GM18505 (cell line): Measurements from ENCODE around the gene GRID1.

Experiments used
- ATAC-seq: cut with Tn5 transposase; IDR thresholded peaks from one replicate; pipeline ENCODE4 v1.9.1; 2021; ENCODE audit not compliant: unreplicated experiment
- POLR2A ChIP-seq: IDR thresholded peaks from 4 replicates; pipeline ENCODE4 v1.6.1; 2011; ENCODE audit warnings: borderline replicate concordance; ENCODE audit not compliant: insufficient read depth, insufficient read length; ENCODE audit errors: extremely low read depth

Gene GRID1

GRCh38 chr10:86075512-86075911 lies 291.1 kb downstream of the GRID1 start:
- TF ChIP-seq POLR2A = no peak
- ATAC-seq = no peak

DNA sequence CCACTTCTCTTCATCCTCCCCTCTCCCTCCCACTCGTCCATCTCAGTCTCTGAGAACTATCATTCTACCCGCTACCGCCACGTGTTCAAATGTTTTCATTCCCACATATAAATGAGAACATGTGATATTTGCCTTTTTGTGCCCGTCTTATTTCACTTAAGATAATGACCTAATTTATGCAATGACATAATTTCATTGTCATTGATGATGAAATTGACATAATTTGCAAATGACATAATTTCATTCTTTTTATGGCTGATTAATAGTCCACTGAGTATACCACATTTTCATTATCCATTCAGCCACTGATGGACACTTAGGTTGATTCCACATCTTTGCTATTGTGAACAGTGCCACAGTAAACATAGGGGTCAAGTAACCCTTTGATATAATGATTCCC lies 292.3 kb downstream of the GRID1 start:
- TF ChIP-seq POLR2A = no peak

DNA sequence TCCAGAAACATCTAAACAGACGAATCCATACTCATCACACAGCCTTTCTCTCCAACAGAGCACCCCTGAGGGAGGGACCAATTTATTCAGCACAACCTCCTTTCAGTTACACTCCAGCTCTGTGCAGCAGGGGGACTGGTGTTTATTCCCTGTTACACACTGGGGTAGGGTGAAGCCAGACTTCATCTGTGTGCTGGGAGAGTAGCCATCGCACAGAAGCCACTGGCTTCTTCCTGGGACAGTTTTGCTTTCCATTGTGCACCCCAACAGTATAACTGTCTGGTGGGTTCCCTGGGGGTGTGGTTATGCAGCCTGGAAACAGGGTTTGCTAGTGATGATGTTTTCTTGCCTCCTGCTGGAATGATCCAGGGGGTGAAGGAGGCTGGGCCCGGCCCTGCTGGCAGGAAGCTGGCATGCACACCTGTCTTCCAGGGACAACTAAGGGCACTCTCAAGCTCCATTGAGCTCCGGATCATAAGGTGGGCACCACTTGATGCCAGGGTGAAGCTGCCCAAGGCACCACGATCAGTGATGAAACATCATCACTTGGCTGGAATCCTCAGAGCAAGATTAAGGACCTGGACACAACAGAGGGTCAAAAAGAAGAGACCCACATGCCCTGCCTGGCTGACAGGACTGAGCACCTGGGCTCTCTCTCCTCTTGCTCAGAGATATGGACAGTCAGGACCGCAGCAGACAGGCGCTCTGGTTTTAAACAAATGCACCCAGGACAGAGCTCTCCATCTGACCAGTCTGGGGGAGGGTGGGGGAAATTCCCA lies 293.2 kb downstream of the GRID1 start:
- ATAC-seq = no peak
- TF ChIP-seq POLR2A = no peak

More for the DNA sequence above, 292.3 kb downstream of the GRID1 start:
- no peak for ATAC-seq

- no peak for ATAC-seq
- no peak for TF ChIP-seq POLR2A
Observed at GRCh38 chr10:86072413-86072812, 294.2 kb downstream of the GRID1 start.

DNA sequence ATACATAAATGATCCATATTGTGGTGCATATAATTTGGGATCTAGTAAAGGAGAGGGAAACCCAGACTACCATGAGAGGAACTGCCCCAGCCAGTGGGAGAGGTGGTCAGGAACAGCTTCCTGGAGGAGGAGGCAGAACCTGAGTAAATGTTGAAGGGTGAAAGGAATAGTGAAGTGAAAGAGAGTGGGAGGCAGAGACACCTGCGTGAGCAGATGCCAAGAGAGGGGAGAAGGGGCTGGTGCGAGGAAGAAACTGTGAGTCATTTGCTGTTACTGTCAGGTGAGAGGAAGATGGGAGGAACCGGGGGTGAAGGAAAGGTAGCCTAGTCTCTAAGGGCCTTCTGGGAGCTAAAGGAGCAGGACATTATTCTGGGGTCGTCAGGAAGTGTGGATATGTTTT lies 294.8 kb downstream of the GRID1 start:
- no peak for ATAC-seq
- no peak for TF ChIP-seq POLR2A

DNA sequence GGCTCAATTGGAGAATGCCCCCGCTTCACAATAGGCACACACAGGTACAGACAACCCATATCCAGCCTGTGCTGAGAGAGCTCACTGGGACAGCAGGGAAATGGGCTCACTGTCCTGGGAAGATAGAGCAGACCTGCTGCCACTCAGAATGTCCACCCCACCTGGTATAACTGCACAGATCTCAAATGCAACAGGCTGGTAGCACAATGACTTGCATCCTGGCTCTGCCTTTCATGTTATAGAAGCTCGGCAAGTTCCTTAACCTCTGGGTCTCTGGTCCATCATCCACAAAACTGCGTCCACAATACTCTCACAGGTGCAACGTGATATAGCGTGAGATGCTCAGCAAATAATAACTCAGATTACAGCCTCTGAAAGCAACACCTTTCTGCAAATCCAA lies 295.4 kb downstream of the GRID1 start:
- ATAC-seq = no peak
- TF ChIP-seq POLR2A = no peak

DNA sequence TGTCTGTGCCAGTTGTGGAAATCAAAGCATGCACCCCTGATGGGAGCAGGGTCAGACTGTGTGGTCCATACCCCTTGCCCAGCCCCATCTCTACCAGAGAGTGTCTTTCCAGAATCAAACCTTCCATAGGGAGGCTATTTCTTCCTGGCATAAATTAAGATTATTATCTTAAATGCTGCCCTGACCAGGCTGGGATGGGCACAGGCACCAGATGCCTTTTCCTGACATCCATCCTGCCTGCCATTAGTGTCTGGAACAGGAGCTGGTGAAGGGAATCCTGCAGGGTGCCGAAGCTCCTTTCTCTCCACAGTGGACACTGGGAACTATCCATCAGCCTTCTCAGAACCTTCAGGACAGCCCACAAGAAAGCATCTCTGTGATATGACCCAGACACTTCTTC lies 296.3 kb downstream of the GRID1 start:
- TF ChIP-seq POLR2A = no peak
- no peak for ATAC-seq

DNA sequence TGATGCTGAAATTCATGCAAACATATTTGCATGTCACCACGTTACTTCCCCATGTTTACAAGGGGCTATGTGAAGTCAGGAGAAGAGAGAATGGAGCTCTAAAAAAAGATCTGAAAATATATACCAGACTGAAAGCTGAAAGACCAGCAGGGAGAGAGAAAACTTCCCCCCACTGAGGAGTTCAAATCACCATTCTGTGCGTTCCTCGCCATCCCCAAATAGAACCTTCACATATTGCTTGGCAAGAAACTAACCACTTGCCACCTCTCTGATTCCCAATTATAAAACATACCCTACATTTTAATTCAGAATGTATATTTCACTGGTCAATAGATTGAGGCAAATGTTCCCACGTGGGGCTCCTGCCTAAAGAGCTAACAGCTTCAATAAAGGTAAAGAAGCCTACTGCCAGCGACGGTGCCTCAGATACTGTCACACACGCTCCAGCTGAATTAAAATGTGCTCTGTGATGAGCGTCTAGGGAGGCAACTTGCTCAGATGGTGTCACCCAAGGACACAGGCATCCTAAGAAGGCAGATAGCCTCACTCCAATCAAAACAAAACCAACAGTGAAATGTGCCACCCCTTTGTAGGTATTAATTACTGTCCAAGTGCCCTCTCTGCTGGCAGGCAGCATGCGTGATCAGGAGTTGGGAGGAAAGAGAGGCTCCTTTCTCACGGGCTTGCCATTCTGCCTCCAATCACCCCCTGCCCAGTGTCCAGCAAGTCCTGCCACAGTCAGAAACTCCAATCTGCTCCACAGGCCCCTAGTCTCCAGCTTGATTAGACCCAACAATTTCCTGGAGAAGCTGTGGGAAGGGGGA lies 298.2 kb downstream of the GRID1 start:
- TF ChIP-seq POLR2A = no peak
- no peak for ATAC-seq

DNA sequence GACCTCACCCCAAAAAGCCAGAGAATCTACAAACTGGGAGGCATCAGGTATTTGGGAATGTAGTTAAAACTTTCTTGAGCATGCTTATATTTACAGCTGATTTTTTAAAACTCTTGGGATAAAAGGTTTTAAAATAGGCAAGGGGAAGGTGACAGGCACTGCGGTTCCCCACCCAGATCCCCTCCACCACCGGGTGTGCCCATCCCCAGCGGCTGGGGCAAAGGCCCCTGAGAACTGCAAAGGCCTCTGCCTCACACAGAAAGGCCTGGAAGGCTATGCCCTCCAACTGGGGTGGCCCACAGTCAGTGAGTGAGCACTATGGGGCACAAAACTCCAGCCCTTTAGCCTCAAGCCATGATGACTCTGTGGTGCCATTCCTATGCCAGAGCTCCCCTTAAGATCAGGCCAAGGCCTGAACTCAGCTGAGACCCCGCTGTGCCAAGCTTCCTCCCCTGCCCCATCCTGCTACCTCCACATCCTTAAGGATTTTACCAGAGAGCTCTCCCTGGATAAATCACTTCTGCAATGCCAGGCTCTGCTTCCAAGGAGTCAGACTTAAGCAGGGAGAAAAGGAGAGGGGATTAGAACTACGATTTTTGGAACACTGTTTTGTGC lies 299.1 kb downstream of the GRID1 start:
- no peak for TF ChIP-seq POLR2A

DNA sequence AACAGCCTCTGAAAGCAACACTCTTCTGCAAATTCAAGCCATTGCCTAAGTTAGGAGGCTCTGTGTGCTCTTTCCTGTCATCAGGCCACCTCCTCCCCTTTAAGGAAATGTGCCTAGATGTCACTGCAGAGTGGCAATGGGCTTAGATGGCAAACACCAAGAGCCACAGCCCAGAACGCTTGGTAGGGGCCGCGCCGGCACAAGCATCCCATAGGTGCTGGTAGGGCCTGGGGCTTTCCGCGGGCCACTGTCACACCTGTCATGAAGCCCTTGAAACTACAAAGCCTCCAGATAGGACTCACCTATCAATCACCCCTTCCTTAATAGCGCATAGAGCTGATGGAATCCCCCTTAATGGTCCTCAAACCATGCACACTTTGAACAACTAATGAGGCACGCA lies 299.9 kb downstream of the GRID1 start:
- no peak for ATAC-seq
- TF ChIP-seq POLR2A = no peak

More for the DNA sequence above, 299.1 kb downstream of the GRID1 start:
- ATAC-seq = no peak

GRCh38 chr10:86065711-86066251 lies 300.8 kb downstream of the GRID1 start:
- no peak for TF ChIP-seq POLR2A
- no peak for ATAC-seq

GRCh38 chr10:86064931-86065662 lies 301.5 kb downstream of the GRID1 start:
- no peak for ATAC-seq
- TF ChIP-seq POLR2A = no peak

GRCh38 chr10:86064219-86064618 lies 302.4 kb downstream of the GRID1 start:
- no peak for ATAC-seq
- no peak for TF ChIP-seq POLR2A
